Measurements from ENCODE around the gene VMP1.
"Not testable (repeated sequence)": the region's sequence is repeated elsewhere in the genome, so short reads cannot be mapped to it uniquely, and the experiment has no call there.

The VMP1 gene

GRCh38 chr17:59842901-59843652 is 135.6 kb downstream of the VMP1 start:
- DNase-seq, result no peak

GRCh38 chr17:59844884-59845594 is 137.6 kb downstream of the VMP1 start:
- no peak for DNase-seq

- no peak for DNase-seq
Observed at GRCh38 chr17:59845595-59846393, 138.3 kb downstream of the VMP1 start.

DNA sequence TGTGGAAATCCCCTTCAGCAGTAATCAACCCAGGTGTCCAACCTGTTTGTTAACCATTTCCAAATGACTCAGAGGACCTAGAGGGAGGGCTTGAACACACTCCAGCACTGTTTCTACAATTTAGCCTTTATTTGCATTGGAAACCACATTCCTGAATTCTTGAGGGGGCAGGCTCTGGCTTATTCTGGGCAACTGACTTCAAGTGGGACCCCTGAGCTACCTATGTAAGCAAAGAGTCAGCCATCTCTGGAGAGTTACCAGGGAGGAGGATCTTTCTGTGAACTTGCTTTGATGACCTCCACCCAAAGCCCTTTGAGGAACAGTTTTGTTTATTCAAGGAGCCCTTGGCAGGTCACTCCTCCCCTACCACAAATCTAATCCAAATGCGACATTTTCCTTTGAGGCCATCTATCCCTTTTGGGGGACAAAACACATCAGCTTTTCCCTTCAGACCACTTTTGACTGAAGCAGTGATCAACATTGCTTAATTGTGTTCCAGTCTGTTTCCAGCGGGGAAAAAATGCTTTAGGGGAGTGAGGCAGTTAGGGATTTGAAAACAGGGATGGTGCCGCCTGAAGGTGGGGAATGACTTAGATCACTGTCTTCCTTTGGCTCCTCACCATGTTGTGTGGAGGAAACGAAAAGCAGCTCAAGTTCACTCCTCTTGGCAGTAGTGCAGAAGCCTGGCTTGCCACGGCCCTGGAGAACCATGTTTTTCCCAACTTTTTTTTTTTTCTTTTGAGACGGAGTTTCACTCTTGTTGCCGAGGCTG is 139.1 kb downstream of the VMP1 start:
- no peak for DNase-seq

GRCh38 chr17:59848385-59848668 is 140.9 kb downstream of the VMP1 start:
- DNase-seq, result no peak

GRCh38 chr17:59848778-59849177 is 141.3 kb downstream of the VMP1 start:
- DNase-seq, result no peak

- DNase-seq, result not testable (repeated sequence)
Observed at GRCh38 chr17:59850311-59850710, 142.9 kb downstream of the VMP1 start.

DNA sequence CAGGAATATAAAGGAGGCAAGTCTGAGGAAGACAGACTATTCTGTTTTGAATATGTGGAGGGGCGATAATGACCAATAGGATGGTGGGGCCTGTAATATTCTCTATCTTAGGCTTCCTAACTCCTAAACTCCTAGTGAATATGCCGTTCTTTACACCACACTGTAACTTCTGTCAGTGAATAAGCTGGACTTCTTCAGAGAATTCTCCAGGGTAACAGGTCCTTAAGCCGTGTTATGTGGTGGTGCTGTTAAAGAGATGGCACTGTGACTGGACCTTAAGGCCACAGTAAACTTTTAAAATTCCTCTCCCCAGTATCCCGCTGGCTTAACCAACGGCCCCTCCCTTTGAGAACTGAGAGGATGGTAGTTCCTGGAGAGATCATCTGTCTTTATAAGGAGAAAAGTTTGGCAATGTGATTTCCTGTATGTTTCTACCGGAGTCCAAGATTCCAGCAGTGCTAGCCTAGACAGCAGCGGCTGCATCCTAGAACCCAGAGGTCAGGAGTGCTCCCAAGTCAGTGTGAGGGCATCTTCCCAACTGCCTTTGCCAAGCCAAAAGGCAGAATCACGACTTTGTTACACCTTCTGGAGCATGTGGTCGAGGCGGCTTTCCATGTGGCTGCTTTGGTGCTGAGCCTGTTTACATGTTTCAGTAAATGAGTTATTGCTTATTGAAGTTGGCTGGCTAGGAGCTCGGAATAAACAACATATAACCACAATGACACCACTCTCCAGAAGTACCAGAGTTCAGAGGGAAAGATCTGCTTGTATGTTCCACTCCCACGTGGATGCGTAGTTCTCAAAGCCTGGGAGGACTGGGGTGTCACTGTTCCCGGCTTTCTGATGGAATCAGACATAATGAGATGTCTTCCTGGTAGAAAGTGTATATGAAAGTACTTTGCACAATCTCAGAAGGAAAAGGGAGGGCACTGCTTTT is 144.3 kb downstream of the VMP1 start:
- DNase-seq, result no peak

DNA sequence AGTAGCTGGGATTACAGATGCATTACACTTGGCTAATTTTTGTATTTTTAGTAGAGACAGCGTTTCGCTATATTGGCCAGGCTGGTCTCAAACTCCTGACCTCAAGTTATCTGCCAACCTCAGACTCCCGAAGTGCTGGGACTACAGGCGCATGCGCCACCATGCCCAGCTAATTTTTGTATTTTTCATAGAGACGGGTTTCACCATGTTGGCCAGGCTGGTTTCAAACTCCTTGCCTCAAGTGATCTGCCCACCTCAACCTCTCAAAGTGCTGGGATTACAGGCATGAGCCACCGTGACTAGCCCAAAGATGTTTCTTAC is 145.4 kb downstream of the VMP1 start:
- not testable (repeated sequence) for DNase-seq

GRCh38 chr17:59853168-59853918 is 145.9 kb downstream of the VMP1 start:
- DNase-seq, result no peak

GRCh38 chr17:59853919-59854729 is 146.7 kb downstream of the VMP1 start:
- not testable (repeated sequence) for DNase-seq

- DNase-seq, result no peak
Observed at GRCh38 chr17:59856859-59857794, 149.7 kb downstream of the VMP1 start.

- no peak for DNase-seq
Observed at GRCh38 chr17:59858167-59858816, 150.8 kb downstream of the VMP1 start.

DNA sequence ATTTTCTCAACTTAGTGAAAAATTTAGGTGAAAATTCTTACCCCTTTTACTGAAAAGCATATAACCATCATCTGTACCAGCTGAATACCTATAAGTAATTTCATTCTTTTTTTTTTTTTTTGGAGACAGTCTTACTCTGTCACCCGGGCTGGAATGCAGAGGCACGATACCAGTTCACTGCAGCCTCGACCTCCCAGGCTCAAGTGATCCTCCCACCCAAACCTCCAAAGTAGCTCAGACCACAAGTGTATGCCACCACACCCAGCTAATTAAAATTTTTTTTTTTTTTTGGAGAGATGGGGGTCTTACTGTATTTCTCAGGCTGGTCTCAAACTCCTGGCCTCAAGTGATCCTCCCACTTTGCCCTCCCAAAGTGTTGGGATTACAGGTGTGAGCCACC is 151.5 kb downstream of the VMP1 start:
- DNase-seq, result no peak

- DNase-seq, result no peak
Observed at GRCh38 chr17:59859444-59860025, 152.1 kb downstream of the VMP1 start.

- no peak for DNase-seq
Observed at GRCh38 chr17:59863616-59864015, 156.2 kb downstream of the VMP1 start.

DNA sequence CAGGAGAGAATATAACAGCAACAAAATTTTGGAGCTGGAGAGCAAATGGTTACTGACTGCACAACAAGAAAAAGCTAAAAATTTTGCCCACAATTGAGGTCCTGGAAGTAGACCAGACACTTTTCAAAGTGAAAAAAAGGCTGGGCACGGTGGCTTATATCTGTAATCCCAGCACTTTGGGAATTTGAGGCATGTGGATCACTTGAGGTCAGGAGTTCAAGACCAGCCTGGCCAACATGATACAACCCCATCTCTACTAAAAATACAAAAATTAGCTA is 162.4 kb downstream of the VMP1 start:
- DNase-seq, result no peak

DNA sequence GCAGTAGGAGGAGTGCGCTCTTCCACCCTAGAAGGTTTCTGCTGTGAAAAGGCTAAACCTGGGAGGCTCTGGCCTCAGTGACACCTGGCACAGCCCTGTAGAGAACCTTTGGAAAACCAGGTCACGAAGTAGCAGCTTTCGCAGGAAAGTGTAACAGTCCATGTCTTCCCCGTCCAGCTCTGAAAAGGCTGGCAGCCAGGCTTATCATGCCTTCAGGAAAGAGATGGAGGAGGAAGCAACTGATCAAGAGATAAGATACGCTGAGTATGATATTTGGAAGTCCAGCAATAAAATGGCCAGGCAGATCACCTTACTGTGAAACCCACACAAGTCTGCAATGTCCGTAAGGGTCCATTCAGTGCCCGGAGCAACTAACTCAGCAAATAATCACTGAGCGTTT is 163.0 kb downstream of the VMP1 start:
- DNase-seq, result no peak

DNA sequence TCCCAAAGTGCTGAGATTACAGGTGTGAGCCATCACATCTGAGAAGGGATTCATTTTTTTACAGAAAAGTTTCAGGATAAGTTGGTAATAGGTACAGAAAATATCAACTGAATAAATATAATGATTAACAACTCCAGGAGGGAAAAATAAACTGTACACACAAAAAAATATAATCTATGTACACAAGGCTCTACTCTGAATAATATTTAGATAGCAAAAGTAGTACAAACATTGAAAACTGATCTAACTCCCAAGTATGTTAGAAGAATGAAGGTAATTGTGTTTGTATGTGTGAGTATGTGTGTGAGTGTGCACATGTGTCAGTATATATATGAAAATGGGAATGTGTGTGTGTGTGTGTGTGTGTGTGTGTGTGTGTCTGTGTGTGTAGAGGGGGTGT is 164.9 kb downstream of the VMP1 start:
- no peak for DNase-seq

Measured in effector CD8-positive, alpha-beta T cell (primary cell).